HUDEP-2 (cell line): Measurements from ENCODE around the gene SEMA5B.

Experiments used
- DNase-seq, 76 experiments: peaks; one replicate each; lab custom pipeline; 2025; ENCODE audit not compliant: unreplicated experiment in 76 of 76; lab: John Stamatoyannopoulos, UW

The SEMA5B gene

GRCh38 chr3:123061856-123062255 lies 34.3 kb upstream of the SEMA5B start:
- no peak for DNase-seq

DNA sequence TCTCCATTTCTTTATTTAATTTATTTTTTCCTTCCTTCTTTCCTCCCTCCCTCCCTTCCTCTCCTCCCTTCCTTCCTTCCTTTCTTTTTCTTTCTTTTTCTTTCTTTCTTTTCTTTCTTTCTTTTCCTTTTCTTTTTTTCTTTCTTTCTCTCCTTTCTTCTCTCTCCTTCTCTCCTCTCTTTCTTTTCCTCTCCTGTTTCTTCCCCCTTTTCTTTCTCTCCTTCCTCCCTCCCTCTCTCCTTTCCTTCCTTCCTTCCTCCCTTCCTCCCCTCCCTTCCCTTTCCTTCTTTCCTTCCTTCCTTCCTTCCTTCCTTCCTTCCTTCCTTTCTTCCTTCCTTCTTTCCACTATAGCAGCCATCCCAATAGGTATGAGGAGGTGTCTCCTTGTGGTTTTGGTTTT lies 32.5 kb upstream of the SEMA5B start:
- DNase-seq, result no peak

- DNase-seq, result no peak
Measured at GRCh38 chr3:123058505-123058904, 30.9 kb upstream of the SEMA5B start.

DNA sequence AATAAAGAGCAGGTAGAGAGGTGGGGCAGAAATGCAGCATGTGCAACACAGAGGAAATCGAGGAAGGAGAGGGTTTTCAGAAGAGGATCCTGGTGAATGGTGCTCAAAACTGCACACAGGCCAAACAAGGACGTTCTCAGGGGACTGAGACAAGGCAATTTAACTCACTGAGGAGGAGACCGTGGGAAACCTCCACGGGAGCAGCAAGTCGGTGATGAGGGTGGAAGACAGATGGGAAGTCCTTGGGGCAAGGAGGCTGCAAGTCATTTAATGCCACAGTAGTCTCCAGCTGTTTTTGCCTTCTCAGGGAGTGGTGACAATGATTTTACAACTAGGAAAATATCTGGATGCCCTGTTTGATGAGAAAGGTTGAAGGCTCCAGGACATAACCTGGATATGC lies 27.8 kb upstream of the SEMA5B start:
- no peak for DNase-seq

DNA sequence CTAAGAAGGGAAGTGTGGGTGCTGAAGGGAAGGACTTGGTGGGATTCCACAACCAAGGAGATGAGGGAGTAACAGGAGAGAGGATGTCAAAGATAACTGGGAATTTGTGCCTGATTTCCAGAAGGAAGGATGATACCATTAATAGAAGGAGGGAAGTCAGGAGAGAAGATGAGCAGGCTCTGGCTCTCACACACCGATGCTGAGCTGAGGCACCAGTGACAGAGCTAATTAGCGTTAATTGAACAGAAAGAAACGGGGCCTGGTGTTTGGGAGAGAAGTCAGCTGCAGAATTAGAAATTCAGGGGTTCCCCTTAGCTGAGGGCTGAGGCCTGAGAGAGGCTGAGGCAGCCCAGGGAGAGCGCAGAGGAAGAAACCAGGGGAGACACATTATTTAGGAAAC lies 27.4 kb upstream of the SEMA5B start:
- DNase-seq, result peak in 12 of 76 experiments; percentile 74 to 99 (median 96)

- DNase-seq, result no peak
Measured at GRCh38 chr3:123054109-123054778, 26.7 kb upstream of the SEMA5B start.

- DNase-seq, result no peak
Measured at GRCh38 chr3:123053107-123053506, 25.5 kb upstream of the SEMA5B start.

- no peak for DNase-seq
Measured at GRCh38 chr3:123050666-123051065, 23.1 kb upstream of the SEMA5B start.

- DNase-seq, result no peak
Measured at GRCh38 chr3:123048480-123049237, 21.1 kb upstream of the SEMA5B start.

GRCh38 chr3:123047062-123047319 lies 19.4 kb upstream of the SEMA5B start:
- no peak for DNase-seq

- DNase-seq, result no peak
Measured at GRCh38 chr3:123046262-123047061, 18.9 kb upstream of the SEMA5B start.

- no peak for DNase-seq
Measured at GRCh38 chr3:123044981-123045763, 17.6 kb upstream of the SEMA5B start.

DNA sequence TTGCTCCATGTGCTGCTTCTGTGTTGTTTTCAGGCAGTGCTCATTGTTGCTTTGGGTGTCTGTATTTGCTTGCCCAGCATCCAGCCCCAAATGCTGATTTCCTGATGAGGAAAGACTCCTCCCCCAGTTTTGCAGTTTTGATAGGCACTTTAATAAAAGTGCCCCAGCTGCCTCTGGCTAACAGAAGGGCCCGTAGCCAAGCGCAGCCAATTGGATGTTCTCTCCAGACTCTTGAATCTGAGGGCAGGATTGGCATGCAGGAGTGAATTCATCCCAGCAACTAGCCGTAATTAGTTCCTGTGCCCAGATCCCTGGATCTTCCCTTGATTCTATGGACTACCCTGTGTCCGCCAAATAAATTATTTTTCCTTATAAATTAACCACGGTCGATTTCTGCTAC lies 14.8 kb upstream of the SEMA5B start:
- DNase-seq, result no peak

DNA sequence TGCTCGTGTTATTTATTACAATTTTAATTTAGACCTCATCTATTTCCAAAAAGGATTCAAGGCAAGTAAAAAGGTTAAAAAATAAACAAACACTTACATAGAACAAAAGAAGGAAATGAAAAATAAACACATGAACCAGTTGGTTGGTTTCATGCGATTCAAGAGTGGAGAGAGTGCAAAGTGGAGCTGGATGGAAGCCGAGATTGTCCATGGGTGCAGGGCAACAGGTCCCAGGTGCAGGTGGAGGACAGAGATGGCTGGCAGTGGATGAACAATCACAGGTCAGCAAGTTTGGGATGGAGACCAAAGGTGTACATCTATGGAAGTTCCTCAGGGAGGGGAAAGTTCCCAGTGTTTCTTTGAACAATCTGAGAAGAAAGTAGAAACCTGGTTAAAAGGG lies 11.6 kb upstream of the SEMA5B start:
- DNase-seq, result no peak

GRCh38 chr3:123038751-123039150 lies 11.2 kb upstream of the SEMA5B start:
- no peak for DNase-seq

DNA sequence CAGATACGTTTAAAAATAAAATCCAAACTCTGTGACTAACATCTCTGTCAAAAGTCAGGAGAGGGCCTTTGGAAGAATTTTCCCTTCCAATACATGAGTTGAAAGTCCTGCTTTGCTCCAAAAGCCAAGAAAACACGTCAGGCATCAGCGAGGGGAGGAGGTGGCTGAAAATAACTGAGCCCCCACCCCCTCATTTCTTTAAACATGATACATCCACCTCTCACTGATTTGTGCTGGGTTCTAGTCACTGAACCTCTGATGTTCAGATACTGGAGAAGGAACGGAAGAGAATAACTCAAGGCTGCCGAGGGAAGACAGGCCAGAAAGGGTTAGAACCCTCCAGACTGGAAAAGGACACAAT lies 9.4 kb upstream of the SEMA5B start:
- DNase-seq, result no peak

GRCh38 chr3:123036352-123037014 lies 8.9 kb upstream of the SEMA5B start:
- no peak for DNase-seq

- no peak for DNase-seq
Measured at GRCh38 chr3:123034996-123035395, 7.4 kb upstream of the SEMA5B start.

- DNase-seq, result no peak
Measured at GRCh38 chr3:123034120-123034519, 6.6 kb upstream of the SEMA5B start.

DNA sequence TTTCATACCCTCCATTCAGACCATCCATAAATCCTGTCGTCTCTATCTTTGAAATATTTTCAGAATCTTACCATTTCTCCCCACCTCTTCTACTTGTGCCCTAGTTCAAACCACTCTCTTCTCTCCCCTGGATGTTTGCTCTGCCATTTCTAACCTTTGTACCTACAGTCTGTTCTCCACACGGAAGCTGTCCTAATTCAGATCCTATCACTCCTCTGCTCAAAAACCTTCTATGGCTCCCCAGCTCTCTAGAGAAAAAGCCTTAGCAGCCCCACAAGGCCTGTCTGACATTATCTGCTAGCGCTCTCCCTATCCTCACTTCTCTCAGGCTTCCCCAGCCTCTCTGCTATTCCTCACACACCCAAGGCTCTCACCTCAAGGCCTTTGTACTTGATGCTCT lies 4.5 kb upstream of the SEMA5B start:
- DNase-seq, result no peak

GRCh38 chr3:123031051-123031450 lies 3.5 kb upstream of the SEMA5B start:
- DNase-seq, result no peak
